HG03457 (cell line): ENCODE results near the gene SLC25A42.

ENCODE experiments used
- ATAC-seq: cut with Tn5 transposase; IDR thresholded peaks from one replicate; pipeline ENCODE4 v1.9.1; 2021; ENCODE audit warnings: moderate number of reproducible peaks; ENCODE audit not compliant: unreplicated experiment

Gene SLC25A42

DNA sequence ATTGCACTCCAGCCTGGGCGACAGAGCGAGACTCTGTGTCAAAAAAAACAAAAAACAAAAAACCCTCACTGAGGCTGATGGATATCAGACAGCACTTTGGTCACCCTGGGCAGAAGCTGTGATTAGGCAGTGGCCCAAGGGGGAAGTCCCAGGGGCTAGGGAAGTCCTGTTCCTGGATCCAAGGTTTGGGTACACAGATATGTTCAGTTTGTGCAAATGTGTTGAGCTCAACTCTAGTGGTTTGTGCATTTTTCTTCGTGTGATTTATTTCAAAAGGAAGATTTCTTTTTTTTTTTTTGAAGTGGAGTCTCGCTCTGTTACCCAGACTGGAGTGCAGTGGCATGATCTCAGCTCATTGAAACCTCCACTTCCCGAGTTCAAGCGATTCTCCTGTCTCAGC lies 94.0 kb downstream of the SLC25A42 start:
- no peak for ATAC-seq

DNA sequence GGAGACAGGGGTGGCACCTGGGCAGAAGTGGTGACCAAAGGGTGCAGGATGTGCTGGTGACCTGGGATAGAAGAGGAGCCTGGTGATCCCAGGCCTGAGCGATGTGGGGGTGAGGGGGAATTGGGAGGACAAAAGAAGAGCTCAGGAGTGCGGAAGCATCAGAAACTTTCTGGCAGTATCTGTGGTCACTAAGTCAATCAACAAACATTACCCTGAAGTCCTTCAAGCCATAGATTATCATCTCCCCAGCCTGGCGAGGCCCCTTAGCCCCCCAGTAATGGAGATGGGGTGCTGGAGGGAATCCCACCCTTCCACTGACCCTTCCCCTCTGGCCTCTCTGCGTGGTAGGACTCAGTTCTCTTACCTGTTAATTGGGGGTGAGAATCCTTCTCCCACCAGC lies 95.7 kb downstream of the SLC25A42 start:
- ATAC-seq, result no peak

DNA sequence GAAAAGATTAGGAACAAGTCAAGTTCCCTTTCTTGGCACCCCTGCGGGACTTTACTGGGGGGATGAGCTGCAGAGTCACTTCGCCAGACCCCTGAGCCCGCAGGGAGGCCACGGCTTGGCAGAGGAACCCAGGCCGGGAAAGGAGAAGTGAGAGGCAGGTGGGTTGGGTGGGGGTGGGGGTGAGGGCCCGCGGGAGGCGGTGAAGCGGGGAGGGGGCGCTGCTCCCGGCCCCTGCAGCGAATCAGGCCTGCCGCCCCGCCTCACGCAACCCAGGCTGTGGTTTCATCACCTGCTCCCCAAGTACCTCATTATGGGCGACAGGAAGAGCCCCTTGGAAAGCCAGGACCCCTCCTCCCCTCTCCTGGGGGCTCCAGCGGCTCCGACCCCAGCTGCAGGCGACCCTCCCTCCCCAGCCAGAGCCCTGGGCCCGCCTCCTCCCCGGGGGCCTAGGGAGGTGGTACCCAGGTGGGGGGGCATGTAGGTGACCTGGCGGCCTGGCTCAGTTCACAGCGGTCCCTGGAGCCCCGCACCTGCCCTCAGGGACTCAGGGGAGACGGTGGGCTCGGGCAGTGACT lies 96.8 kb downstream of the SLC25A42 start:
- no peak for ATAC-seq

DNA sequence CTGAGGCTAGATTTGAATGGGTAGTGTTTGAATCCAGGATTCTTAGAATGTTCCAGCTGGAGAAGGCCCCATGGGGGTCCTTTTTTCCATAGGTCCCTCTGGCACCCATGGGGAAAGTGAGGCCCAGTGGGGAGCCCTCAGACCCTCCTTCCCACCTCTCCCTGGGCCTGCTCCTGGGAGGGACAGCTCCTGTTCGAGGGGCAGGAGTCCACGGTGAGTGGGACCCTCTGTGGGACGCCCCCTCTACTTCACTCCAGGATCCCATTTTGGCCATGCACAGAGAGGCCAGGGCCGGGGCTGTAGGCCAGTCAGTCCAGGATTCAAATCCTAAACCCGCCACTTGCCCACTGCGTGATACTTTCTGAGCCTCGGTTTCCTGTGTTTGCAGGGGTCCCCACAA lies 98.7 kb downstream of the SLC25A42 start:
- ATAC-seq, result no peak
